Panc1 (cell line): ENCODE measurements around the gene BMAL1. TPM values are rescaled to one million over a fixed set of nuclear protein-coding genes. Genes with fewer than 3 reads are reported as not detected.

Experiments
- ATAC-seq: fragments of 200-7000 bp; cut with Tn5 transposase; 2 replicates; pipeline ENCODE4 v1.9.1; 2020; ENCODE audit warnings: mild to moderate bottlenecking, moderate library complexity
- BruUV-seq: library from RNA; stranded (reverse); fragments of 400-500 nt; replicated peaks from 2 replicates; lab custom pipeline; 2021; lab: Mats Ljungman, UMichigan
- CTCF ChIA-PET: fragments of 300-600 bp; sonication (Branson Sonifier 250); formaldehyde crosslinking; loops from one replicate; lab custom pipeline; 2022; ENCODE audit warnings: antibody characterized with exemption; lab: Charles Lee
- POLR2A ChIA-PET: fragments of 300-600 bp; sonication (Branson Sonifier 250); formaldehyde crosslinking; loops from one replicate; lab custom pipeline; 2022; ENCODE audit warnings: antibody characterized with exemption; lab: Charles Lee
- DNase-seq: peaks from one replicate; pipeline ENCODE4 v3.0.0-alpha.2; 2010; ENCODE audit warnings: low read depth, low spot score
- H3K27ac ChIP-seq: 2 replicates; pipeline ENCODE4 v1.5.1; 2011; ENCODE audit warnings: mild to moderate bottlenecking, low read length, inconsistent platforms
- H3K27me3 ChIP-seq: fragments of 200-500 bp; sonication (Bioruptor generic); 2 replicates; pipeline ENCODE4 v1.6.0; 2014; ENCODE audit warnings: low read length, inconsistent platforms; ENCODE audit not compliant: control insufficient read depth, insufficient read depth
- H3K36me3 ChIP-seq: fragments of 200-500 bp; sonication (Bioruptor generic); 2 replicates; pipeline ENCODE4 v1.5.1; 2014; ENCODE audit warnings: inconsistent platforms, mild to moderate bottlenecking, low read length, moderate library complexity; ENCODE audit not compliant: control insufficient read depth, insufficient read depth
- H3K4me1 ChIP-seq: 2 replicates; pipeline ENCODE4 v1.5.1; 2011; ENCODE audit warnings: inconsistent platforms, mild to moderate bottlenecking, low read length, moderate library complexity; ENCODE audit not compliant: control insufficient read depth, insufficient read depth
- H3K4me3 ChIP-seq, 2 experiments: 2 replicates each; pipeline ENCODE4 v1.5.1; 2011 to 2012; ENCODE audit warnings: low read depth in 2 of 2, low read length in 2 of 2, mild to moderate bottlenecking in 2 of 2, inconsistent platforms in 1 of 2, moderate library complexity in 1 of 2
- H3K9me3 ChIP-seq: fragments of 200-500 bp; sonication (Bioruptor generic); 2 replicates; pipeline ENCODE4 v1.5.1; 2014; ENCODE audit warnings: low read depth, mild to moderate bottlenecking, inconsistent platforms, low read length, moderate library complexity; ENCODE audit not compliant: control insufficient read depth, insufficient read depth
- POLR2AphosphoS5 ChIP-seq: IDR thresholded peaks from 2 replicates; pipeline ENCODE4 v1.6.1; 2012; ENCODE audit warnings: mild to moderate bottlenecking, low read depth, low read length, moderate library complexity
- SIN3A ChIP-seq: IDR thresholded peaks from 2 replicates; pipeline ENCODE4 v1.6.1; 2012; ENCODE audit warnings: low read depth, mild to moderate bottlenecking, low read length, moderate library complexity, borderline replicate concordance; ENCODE audit not compliant: insufficient read depth
- TCF7L2 ChIP-seq: IDR thresholded peaks from 2 replicates; pipeline ENCODE4 v1.6.1; 2011; ENCODE audit warnings: mild to moderate bottlenecking, low read depth, low read length, inconsistent platforms
- in situ Hi-C: cut with HindIII; loops from 2 replicates; pipeline ENCODE4 v1.10.0; 2016; ENCODE audit warnings: low sequenced_read_pairs, low pct_unique_long_range_greater_than_20kb
- intact Hi-C: fragments of 100-400 bp; cut with micrococcal nuclease; formaldehyde crosslinking; loops from one replicate; pipeline ENCODE4 v1.10.0; 2022; ENCODE audit not compliant: unreplicated experiment
- total RNA-seq: library from RNA; stranded (reverse); gene quantifications from one replicate; pipeline ENCODE4 v1.2.1, GENCODE V29; 2021; ENCODE audit not compliant: unreplicated experiment
- TF ChIP-seq, protein P1 (sequence below), 2 experiments: IDR thresholded peaks; 2 replicates each; pipeline ENCODE4 v1.6.1; 2011 to 2012; ENCODE audit warnings: low read depth in 2 of 2, control low read depth in 1 of 2, low read length in 1 of 2, mild to moderate bottlenecking in 1 of 2, moderate library complexity in 1 of 2; ENCODE audit not compliant: insufficient read depth in 1 of 2
- TF ChIP-seq, protein P2 (sequence below): fragments of 450-650 bp; IDR thresholded peaks from 2 replicates; pipeline ENCODE4 v1.5.1; 2017; ENCODE audit warnings: mild to moderate bottlenecking

BMAL1 gene
- total RNA-seq, 1 experiment from 2014 or later, result 9.3 TPM

DNA sequence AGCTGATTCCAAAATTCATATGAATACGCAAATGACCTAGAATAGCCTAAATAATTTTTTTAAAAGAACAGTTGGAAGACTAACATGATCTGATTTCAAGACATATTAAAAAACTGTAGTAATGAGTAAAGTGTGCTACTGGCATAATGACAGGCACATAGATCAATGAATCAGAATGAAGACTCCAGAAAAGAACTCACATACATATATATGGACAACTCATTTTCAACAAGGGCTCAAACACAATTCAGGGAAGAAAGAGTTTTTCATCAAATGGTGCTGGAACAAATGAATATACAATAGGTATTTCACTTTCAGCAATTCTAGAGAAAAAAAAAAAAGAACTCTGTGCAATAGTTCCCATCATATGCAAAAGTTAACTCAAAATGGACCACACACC is 151.7 kb downstream of the BMAL1 start:
- Histone ChIP-seq H3K27me3 (no peaks in the 10 kb centered on the region), H3K36me3 (no peaks in the 10 kb centered on the region), H3K4me3 (no peak overlapping the region), H3K4me1 (no peaks in the 10 kb centered on the region), H3K9me3 (peaks cover 20% of the 10 kb centered on the region; the same call in 1 of the 2 replicates), H3K27ac (no peak overlapping the region)
- in situ Hi-C loops, result no loop called here
- BruUV-seq, result no TSS peak
- no peak for ATAC-seq
- CTCF ChIA-PET, result no interaction called here
- POLR2A ChIA-PET, result no interaction called here
- TF ChIP-seq POLR2AphosphoS5 (no peak), SIN3A (no peak), TCF7L2 (no peak)
- TF ChIP-seq, protein P1, sequence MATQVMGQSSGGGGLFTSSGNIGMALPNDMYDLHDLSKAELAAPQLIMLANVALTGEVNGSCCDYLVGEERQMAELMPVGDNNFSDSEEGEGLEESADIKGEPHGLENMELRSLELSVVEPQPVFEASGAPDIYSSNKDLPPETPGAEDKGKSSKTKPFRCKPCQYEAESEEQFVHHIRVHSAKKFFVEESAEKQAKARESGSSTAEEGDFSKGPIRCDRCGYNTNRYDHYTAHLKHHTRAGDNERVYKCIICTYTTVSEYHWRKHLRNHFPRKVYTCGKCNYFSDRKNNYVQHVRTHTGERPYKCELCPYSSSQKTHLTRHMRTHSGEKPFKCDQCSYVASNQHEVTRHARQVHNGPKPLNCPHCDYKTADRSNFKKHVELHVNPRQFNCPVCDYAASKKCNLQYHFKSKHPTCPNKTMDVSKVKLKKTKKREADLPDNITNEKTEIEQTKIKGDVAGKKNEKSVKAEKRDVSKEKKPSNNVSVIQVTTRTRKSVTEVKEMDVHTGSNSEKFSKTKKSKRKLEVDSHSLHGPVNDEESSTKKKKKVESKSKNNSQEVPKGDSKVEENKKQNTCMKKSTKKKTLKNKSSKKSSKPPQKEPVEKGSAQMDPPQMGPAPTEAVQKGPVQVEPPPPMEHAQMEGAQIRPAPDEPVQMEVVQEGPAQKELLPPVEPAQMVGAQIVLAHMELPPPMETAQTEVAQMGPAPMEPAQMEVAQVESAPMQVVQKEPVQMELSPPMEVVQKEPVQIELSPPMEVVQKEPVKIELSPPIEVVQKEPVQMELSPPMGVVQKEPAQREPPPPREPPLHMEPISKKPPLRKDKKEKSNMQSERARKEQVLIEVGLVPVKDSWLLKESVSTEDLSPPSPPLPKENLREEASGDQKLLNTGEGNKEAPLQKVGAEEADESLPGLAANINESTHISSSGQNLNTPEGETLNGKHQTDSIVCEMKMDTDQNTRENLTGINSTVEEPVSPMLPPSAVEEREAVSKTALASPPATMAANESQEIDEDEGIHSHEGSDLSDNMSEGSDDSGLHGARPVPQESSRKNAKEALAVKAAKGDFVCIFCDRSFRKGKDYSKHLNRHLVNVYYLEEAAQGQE (IDR thresholded peaks at IDR 0.05; ENCODE audit: insufficient read depth in 1 of 2, low read depth in 2 of 2, low read length in 1 of 2), result no peak
- TF ChIP-seq, protein P2, sequence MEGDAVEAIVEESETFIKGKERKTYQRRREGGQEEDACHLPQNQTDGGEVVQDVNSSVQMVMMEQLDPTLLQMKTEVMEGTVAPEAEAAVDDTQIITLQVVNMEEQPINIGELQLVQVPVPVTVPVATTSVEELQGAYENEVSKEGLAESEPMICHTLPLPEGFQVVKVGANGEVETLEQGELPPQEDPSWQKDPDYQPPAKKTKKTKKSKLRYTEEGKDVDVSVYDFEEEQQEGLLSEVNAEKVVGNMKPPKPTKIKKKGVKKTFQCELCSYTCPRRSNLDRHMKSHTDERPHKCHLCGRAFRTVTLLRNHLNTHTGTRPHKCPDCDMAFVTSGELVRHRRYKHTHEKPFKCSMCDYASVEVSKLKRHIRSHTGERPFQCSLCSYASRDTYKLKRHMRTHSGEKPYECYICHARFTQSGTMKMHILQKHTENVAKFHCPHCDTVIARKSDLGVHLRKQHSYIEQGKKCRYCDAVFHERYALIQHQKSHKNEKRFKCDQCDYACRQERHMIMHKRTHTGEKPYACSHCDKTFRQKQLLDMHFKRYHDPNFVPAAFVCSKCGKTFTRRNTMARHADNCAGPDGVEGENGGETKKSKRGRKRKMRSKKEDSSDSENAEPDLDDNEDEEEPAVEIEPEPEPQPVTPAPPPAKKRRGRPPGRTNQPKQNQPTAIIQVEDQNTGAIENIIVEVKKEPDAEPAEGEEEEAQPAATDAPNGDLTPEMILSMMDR, result no peak
- no peak for DNase-seq
- intact Hi-C loops, result no loop called here

DNA sequence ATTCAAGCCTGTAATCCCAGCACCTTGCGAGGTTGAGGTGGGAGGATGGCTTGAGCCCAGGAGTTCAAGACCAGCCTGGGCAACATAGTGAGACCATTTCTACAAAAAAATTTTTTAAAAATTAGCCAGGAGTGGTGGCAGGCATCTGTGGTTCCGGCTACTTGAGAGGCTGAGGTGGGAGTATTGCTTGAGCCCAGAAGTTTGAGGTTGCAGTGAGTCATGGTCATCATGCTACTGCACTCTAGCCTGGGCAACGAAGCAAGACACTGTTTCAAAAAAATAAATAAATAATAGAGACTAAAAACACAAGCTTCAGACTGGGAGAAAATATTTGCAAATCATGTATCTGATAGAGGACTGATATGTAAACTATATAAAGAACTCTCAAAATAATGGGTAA is 152.2 kb downstream of the BMAL1 start:
- Histone ChIP-seq H3K9me3 (peaks cover 20% of the 10 kb centered on the region; the same call in 1 of the 2 replicates), H3K4me3 (no peak overlapping the region), H3K27me3 (no peaks in the 10 kb centered on the region), H3K27ac (no peak overlapping the region), H3K36me3 (no peaks in the 10 kb centered on the region), H3K4me1 (no peaks in the 10 kb centered on the region)
- no peak for DNase-seq
- CTCF ChIA-PET, result no interaction called here
- intact Hi-C loops (no loop called here), in situ Hi-C loops (no loop called here)
- ATAC-seq, result no peak
- TF ChIP-seq SIN3A, result no peak
- no peak for TF ChIP-seq TCF7L2
- TF ChIP-seq POLR2AphosphoS5, result no peak
- TF ChIP-seq, protein P1 (IDR thresholded peaks at IDR 0.05; ENCODE audit: insufficient read depth in 1 of 2, low read depth in 2 of 2, low read length in 1 of 2), result no peak
- TF ChIP-seq, protein P2, result no peak
- no TSS peak for BruUV-seq
- POLR2A ChIA-PET, result no interaction called here
